IMR-90 (cell line): ENCODE data around the gene TRIM44. TPM values are rescaled to one million over a fixed set of nuclear protein-coding genes. Genes with fewer than 3 reads are reported as not detected.

ENCODE experiments used
- ATAC-seq: fragments of 200-7000 bp; cut with Tn5 transposase; 2 replicates; pipeline ENCODE4 v1.9.1; 2020; ENCODE audit warnings: low read depth, mild to moderate bottlenecking, moderate library complexity
- BruUV-seq: library from RNA; stranded (reverse); fragments of 400-500 nt; replicated peaks from 2 replicates; lab custom pipeline; 2021; lab: Mats Ljungman, UMichigan
- CTCF ChIA-PET: fragments of 300-600 bp; formaldehyde crosslinking; extraction: SDS; loops from one replicate; lab custom pipeline; 2021; ENCODE audit warnings: antibody characterized with exemption; lab: Yijun Ruan, JAX
- POLR2A ChIA-PET: fragments of 300-600 bp; sonication (Branson Sonifier 250); formaldehyde crosslinking; loops from one replicate; lab custom pipeline; 2022; ENCODE audit warnings: antibody characterized with exemption; ENCODE audit not compliant: unreplicated experiment; lab: Charles Lee
- DNase-seq: peaks from one replicate; pipeline ENCODE4 v3.0.0; 2013
- H2AFZ ChIP-seq: replicated peaks from 2 replicates; pipeline ENCODE3; 2013; ENCODE audit warnings: low read length, mild to moderate bottlenecking; ENCODE audit not compliant: poor library complexity
- H2AK5ac ChIP-seq: 2 replicates; pipeline ENCODE4 v1.6.1; 2013; ENCODE audit warnings: low read depth, low read length, inconsistent platforms
- H2AK9ac ChIP-seq: replicated peaks from 2 replicates; pipeline ENCODE3; 2013; ENCODE audit warnings: mild to moderate bottlenecking, low read depth, low read length, moderate library complexity; ENCODE audit not compliant: poor library complexity
- H2BK120ac ChIP-seq: 2 replicates; pipeline ENCODE4 v1.6.1; 2013; ENCODE audit warnings: low read depth, low read length, inconsistent platforms
- H2BK15ac ChIP-seq: 3 replicates; pipeline ENCODE4 v1.6.1; 2013; ENCODE audit warnings: low read depth, low read length, inconsistent platforms
- H2BK20ac ChIP-seq: 2 replicates; pipeline ENCODE4 v1.6.1; 2013; ENCODE audit warnings: low read depth, mild to moderate bottlenecking, inconsistent platforms, low read length, moderate library complexity
- H2BK5ac ChIP-seq: 2 replicates; pipeline ENCODE4 v1.6.1; 2013; ENCODE audit warnings: mild to moderate bottlenecking, low read depth, low read length, inconsistent platforms; ENCODE audit not compliant: poor library complexity, severe bottlenecking
- H3K14ac ChIP-seq: replicated peaks from 2 replicates; pipeline ENCODE4 v1.6.1; 2013; ENCODE audit warnings: low read depth, low read length, inconsistent platforms
- H3K18ac ChIP-seq: 2 replicates; pipeline ENCODE4 v1.6.1; 2013; ENCODE audit warnings: low read depth, low read length, control low read depth
- H3K23ac ChIP-seq: 2 replicates; pipeline ENCODE4 v1.6.1; 2013; ENCODE audit warnings: low read depth, low read length, inconsistent platforms
- H3K27ac ChIP-seq: 2 replicates; pipeline ENCODE4 v1.5.1; 2013; ENCODE audit warnings: mild to moderate bottlenecking, control low read depth, low read length; ENCODE audit not compliant: insufficient read depth
- H3K27me3 ChIP-seq: 2 replicates; pipeline ENCODE4 v1.6.1; 2013; ENCODE audit warnings: low read length; ENCODE audit not compliant: control insufficient read depth, insufficient read depth
- H3K36me3 ChIP-seq: 2 replicates; pipeline ENCODE4 v1.6.1; 2013; ENCODE audit warnings: low read length, mixed read lengths; ENCODE audit not compliant: control insufficient read depth, insufficient read depth
- H3K4ac ChIP-seq: 2 replicates; pipeline ENCODE4 v1.6.1; 2013; ENCODE audit warnings: low read depth, low read length, inconsistent platforms
- H3K4me1 ChIP-seq: 2 replicates; pipeline ENCODE4 v1.6.1; 2013; ENCODE audit warnings: low read length, mixed read lengths; ENCODE audit not compliant: control insufficient read depth, insufficient read depth
- H3K4me2 ChIP-seq: 2 replicates; pipeline ENCODE4 v1.6.1; 2013; ENCODE audit warnings: low read depth, mild to moderate bottlenecking, control low read depth, low read length, moderate library complexity
- H3K4me3 ChIP-seq: 2 replicates; pipeline ENCODE4 v1.5.1; 2013; ENCODE audit warnings: low read depth, mild to moderate bottlenecking, control low read depth, low read length, moderate library complexity; ENCODE audit not compliant: insufficient read depth
- H3K56ac ChIP-seq: 2 replicates; pipeline ENCODE4 v1.6.1; 2013; ENCODE audit warnings: low read length, inconsistent platforms; ENCODE audit not compliant: insufficient read depth; ENCODE audit errors: extremely low read depth
- H3K79me1 ChIP-seq, 2 experiments: 2 replicates each; pipeline ENCODE4 v1.6.1; 2013; ENCODE audit warnings: low read length in 2 of 2, inconsistent platforms in 1 of 2, low read depth in 1 of 2
- H3K9ac ChIP-seq: 2 replicates; pipeline ENCODE4 v1.6.1; 2013; ENCODE audit warnings: low read depth, low read length, control low read depth
- H3K9me1 ChIP-seq: 2 replicates; pipeline ENCODE4 v1.6.1; 2013; ENCODE audit warnings: low read length, inconsistent platforms; ENCODE audit not compliant: insufficient read depth
- H3K9me3 ChIP-seq: 2 replicates; pipeline ENCODE4 v1.6.1; 2013; ENCODE audit warnings: low read length; ENCODE audit not compliant: control insufficient read depth, insufficient read depth
- H4K20me1 ChIP-seq: 2 replicates; pipeline ENCODE4 v1.6.1; 2013; ENCODE audit warnings: low read length, inconsistent platforms; ENCODE audit not compliant: insufficient read depth
- H4K5ac ChIP-seq: 2 replicates; pipeline ENCODE4 v1.6.1; 2013; ENCODE audit warnings: mild to moderate bottlenecking, low read depth, low read length, control low read depth
- H4K8ac ChIP-seq, 2 experiments: 2 replicates each; pipeline ENCODE4 v1.6.1; 2013; ENCODE audit warnings: low read depth in 2 of 2, low read length in 2 of 2, control low read depth in 1 of 2, inconsistent platforms in 1 of 2
- H4K91ac ChIP-seq: 2 replicates; pipeline ENCODE4 v1.6.1; 2013; ENCODE audit warnings: low read depth, low read length, inconsistent platforms; ENCODE audit not compliant: insufficient read depth
- BHLHE40 ChIP-seq: fragments of 150-350 bp; IDR thresholded peaks from 2 replicates; pipeline ENCODE4 v1.6.1; 2016; ENCODE audit warnings: mild to moderate bottlenecking, low read depth, low read length
- CEBPB ChIP-seq: IDR thresholded peaks from 2 replicates; pipeline ENCODE4 v1.6.1; 2012; ENCODE audit warnings: low read depth, low read length, improper control_type of control experiment
- CHD1 ChIP-seq: IDR thresholded peaks from 2 replicates; pipeline ENCODE4 v1.6.1; 2012; ENCODE audit warnings: low read depth, low read length, improper control_type of control experiment
- CTCF ChIP-seq: conservative IDR thresholded peaks from 2 replicates; pipeline ENCODE4 v1.5.1; 2012; ENCODE audit warnings: mild to moderate bottlenecking, low read depth, low read length, improper control_type of control experiment
- FOS ChIP-seq: fragments of 150-350 bp; IDR thresholded peaks from 2 replicates; pipeline ENCODE4 v1.6.1; 2016; ENCODE audit warnings: low read depth, low read length
- MAFK ChIP-seq: IDR thresholded peaks from 2 replicates; pipeline ENCODE4 v1.6.1; 2012; ENCODE audit warnings: low read depth, low read length, improper control_type of control experiment
- MAZ ChIP-seq: IDR thresholded peaks from 2 replicates; pipeline ENCODE4 v1.6.1; 2012; ENCODE audit warnings: low read depth, mild to moderate bottlenecking, low read length, improper control_type of control experiment, moderate library complexity, borderline replicate concordance
- MXI1 ChIP-seq: IDR thresholded peaks from 2 replicates; pipeline ENCODE4 v1.6.1; 2012; ENCODE audit warnings: low read depth, mild to moderate bottlenecking, low read length, moderate library complexity, borderline replicate concordance
- NFE2L2 ChIP-seq: fragments of 150-350 bp; IDR thresholded peaks from 2 replicates; pipeline ENCODE4 v1.6.1; 2016; ENCODE audit warnings: low read depth, mild to moderate bottlenecking, low read length
- POLR2A ChIP-seq: IDR thresholded peaks from 2 replicates; pipeline ENCODE4 v1.6.1; 2012; ENCODE audit warnings: mild to moderate bottlenecking, low read depth, low read length
- RAD21 ChIP-seq: IDR thresholded peaks from 2 replicates; pipeline ENCODE4 v1.6.1; 2012; ENCODE audit warnings: low read length, improper control_type of control experiment
- RCOR1 ChIP-seq: IDR thresholded peaks from 2 replicates; pipeline ENCODE4 v1.6.1; 2012; ENCODE audit warnings: mild to moderate bottlenecking, low read length, improper control_type of control experiment; ENCODE audit not compliant: insufficient replicate concordance
- RFX5 ChIP-seq: IDR thresholded peaks from 2 replicates; pipeline ENCODE4 v1.8.0; 2012; ENCODE audit warnings: low read depth, mild to moderate bottlenecking, low read length, moderate library complexity
- SMC3 ChIP-seq: fragments of 150-350 bp; IDR thresholded peaks from 2 replicates; pipeline ENCODE4 v1.6.1; 2016; ENCODE audit warnings: low read depth, mild to moderate bottlenecking, antibody characterized with exemption, low read length, moderate library complexity
- WGBS, 2 experiments: methylation state at CpG; one replicate each; pipeline versions ENCODE4 v1.1.5 to v1.1.7; 2013; ENCODE audit warnings: missing lambda C conversion rate in 2 of 2; ENCODE audit not compliant: insufficient read length in 1 of 2; ENCODE audit errors: extremely low coverage in 2 of 2; 5-methylcytosine and 5-hydroxymethylcytosine counted together
- dilution Hi-C: fragments of 300-500 bp; cut with HindIII; formaldehyde crosslinking; loops from one replicate; pipeline ENCODE4 v1.14.3; 2018; ENCODE audit warnings: low sequenced_read_pairs; ENCODE audit not compliant: unreplicated experiment
- in situ Hi-C: fragments of 300-500 bp; cut with MboI; formaldehyde crosslinking; loops from 3 replicates; pipeline ENCODE4 v1.14.3; 2019; ENCODE audit warnings: low sequenced_read_pairs, inconsistent platforms, mixed read lengths
- intact Hi-C: fragments of 100-400 bp; cut with micrococcal nuclease; formaldehyde crosslinking; loops from 2 replicates; pipeline ENCODE4 v1.10.0; 2022
- polyA plus RNA-seq, 3 experiments: library from polyadenylated mRNA; depleted of rRNA; stranded (reverse); fragments of >200 nt; gene quantifications; 2 replicates each; pipeline ENCODE4 v1.2.3, GENCODE V29; 2012; ENCODE audit warnings: low replicate concordance in 1 of 3
- total RNA-seq: library from RNA; depleted of rRNA; stranded (reverse); fragments of >200 nt; gene quantifications from 2 replicates; pipeline ENCODE4 v1.2.3, GENCODE V29; 2012
- TF ChIP-seq, protein P1 (sequence below): fragments of 150-350 bp; IDR thresholded peaks from 2 replicates; pipeline ENCODE4 v1.6.1; 2017; ENCODE audit warnings: mild to moderate bottlenecking, antibody characterized with exemption, low read length, low read depth
- TF ChIP-seq, protein P2 (sequence below): fragments of 150-350 bp; IDR thresholded peaks from 2 replicates; pipeline ENCODE4 v1.6.1; 2016; ENCODE audit warnings: low read depth, mild to moderate bottlenecking, low read length, moderate library complexity, borderline replicate concordance

TRIM44 gene
- total and polyA plus RNA-seq, 2 of the 4 experiments (the other 2 are of a cell fraction), result 50.7 to 104 TPM

DNA sequence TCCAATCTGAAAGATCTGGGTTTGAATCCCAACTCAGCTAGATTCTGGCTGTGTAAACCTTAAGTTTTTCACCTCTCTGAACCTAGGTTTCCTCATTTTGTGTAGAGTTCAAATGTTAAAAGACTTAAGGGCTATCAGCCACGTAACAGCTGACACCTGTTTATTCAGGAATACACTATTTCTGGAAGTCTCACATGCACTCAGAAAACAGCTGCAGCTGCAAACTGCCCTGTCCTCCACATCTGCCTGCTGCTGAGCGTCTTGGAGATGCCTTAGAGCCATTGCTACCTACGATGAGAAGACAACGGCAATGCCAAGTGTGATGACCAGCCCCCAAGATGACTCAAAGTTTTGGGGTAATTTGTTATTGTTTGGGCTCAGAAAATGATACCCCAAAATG is 6.7 kb upstream of the TRIM44 start:
- no peak for DNase-seq

More for the DNA sequence above, 6.7 kb upstream of the TRIM44 start:
- Histone ChIP-seq H4K91ac (no peak overlapping the region), H3K9me1 (0 out of 2 replicates have a peak, but pooled peaks cover 1% of the 10 kb centered on the region), H3K4me3 (no peak overlapping the region), H3K27ac (no peak overlapping the region), H3K27me3 (no peaks in the 10 kb centered on the region), H2AK5ac (peak overlapping the region; percentile 24; the same call in 1 of the 2 replicates), H3K23ac (no peak overlapping the region), H2AFZ (no peak overlapping the region), H2BK20ac (no peak overlapping the region), H2BK15ac (no peak overlapping the region), H3K9me3 (no peaks in the 10 kb centered on the region), H3K56ac (no peak overlapping the region), H3K9ac (no peak overlapping the region), H4K5ac (no peak overlapping the region), H3K4me1 (no peaks in the 10 kb centered on the region), H2AK9ac (no peak overlapping the region), H3K79me1 (no peaks in the 10 kb centered on the region), H3K4ac (no peak overlapping the region), H4K8ac (no peak overlapping the region), H3K4me2 (no peak overlapping the region), H2BK5ac (no peak overlapping the region), H4K20me1 (no peaks in the 10 kb centered on the region), H3K14ac (no peak overlapping the region), H3K18ac (no peak overlapping the region), H3K36me3 (no peaks in the 10 kb centered on the region), H2BK120ac (no peak overlapping the region)
- POLR2A ChIA-PET, result no interaction called here
- no peak for ATAC-seq
- in situ Hi-C loops (no loop called here), dilution Hi-C loops (no loop called here), intact Hi-C loops (no loop called here)
- WGBS, 2 experiments, result no CpG with 5 or more reads among the region's 4 CpGs
- CTCF ChIA-PET, result no interaction called here
- no TSS peak for BruUV-seq
- TF ChIP-seq NFE2L2, result no peak
- no peak for TF ChIP-seq CEBPB
- no peak for TF ChIP-seq RCOR1
- no peak for TF ChIP-seq POLR2A
- no peak for TF ChIP-seq RAD21
- no peak for TF ChIP-seq CHD1
- TF ChIP-seq RFX5, result no peak
- no peak for TF ChIP-seq SMC3
- TF ChIP-seq, protein P1, sequence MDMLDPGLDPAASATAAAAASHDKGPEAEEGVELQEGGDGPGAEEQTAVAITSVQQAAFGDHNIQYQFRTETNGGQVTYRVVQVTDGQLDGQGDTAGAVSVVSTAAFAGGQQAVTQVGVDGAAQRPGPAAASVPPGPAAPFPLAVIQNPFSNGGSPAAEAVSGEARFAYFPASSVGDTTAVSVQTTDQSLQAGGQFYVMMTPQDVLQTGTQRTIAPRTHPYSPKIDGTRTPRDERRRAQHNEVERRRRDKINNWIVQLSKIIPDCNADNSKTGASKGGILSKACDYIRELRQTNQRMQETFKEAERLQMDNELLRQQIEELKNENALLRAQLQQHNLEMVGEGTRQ, result no peak
- TF ChIP-seq CTCF, result no peak
- TF ChIP-seq, protein P2, sequence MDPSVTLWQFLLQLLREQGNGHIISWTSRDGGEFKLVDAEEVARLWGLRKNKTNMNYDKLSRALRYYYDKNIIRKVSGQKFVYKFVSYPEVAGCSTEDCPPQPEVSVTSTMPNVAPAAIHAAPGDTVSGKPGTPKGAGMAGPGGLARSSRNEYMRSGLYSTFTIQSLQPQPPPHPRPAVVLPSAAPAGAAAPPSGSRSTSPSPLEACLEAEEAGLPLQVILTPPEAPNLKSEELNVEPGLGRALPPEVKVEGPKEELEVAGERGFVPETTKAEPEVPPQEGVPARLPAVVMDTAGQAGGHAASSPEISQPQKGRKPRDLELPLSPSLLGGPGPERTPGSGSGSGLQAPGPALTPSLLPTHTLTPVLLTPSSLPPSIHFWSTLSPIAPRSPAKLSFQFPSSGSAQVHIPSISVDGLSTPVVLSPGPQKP, result no peak
- no peak for TF ChIP-seq MAZ
- TF ChIP-seq BHLHE40, result no peak
- TF ChIP-seq MAFK, result no peak
- TF ChIP-seq FOS, result no peak
- no peak for TF ChIP-seq MXI1
